HG02970 (cell line): ENCODE data around the gene TEAD1.
A peak's percentile ranks its signal among the peaks of the same experiment; 100 is the strongest.

Experiments used
- ATAC-seq: cut with Tn5 transposase; IDR thresholded peaks from one replicate; pipeline ENCODE4 v1.9.1; 2021; ENCODE audit warnings: mild to moderate bottlenecking, moderate library complexity, moderate number of reproducible peaks; ENCODE audit not compliant: unreplicated experiment, low FRiP score

TEAD1 gene

GRCh38 chr11:12882670-12883069, 208.4 kb downstream of the TEAD1 start:
- ATAC-seq: no peak

DNA sequence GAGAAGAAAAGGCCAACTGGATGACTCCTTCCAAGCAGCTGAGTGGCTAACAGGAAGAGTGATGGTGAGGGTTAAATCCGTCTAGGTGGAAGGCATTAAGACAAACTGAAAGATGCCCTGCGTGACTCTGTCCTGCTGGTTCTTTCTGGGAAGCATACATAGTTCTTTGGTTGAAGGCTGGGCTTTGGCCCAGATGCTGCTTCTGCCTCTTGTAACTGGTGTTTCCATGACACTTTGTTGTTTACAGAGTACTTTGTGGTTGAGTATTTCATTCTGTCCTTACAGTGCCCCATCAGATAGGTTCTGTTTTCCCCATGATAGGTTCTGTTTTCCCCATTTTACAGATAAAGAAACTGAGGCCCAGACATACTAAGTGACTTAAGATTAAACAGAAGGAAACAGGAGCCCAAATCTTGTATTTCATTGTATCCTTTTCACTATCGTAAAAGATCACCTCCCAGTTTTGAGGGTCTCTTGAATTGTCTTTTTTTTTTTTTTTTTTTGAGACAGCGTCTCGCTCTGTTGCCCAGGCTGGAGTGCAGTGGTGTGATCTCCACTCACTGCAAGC, 210.6 kb downstream of the TEAD1 start:
- ATAC-seq: no peak

GRCh38 chr11:12885717-12886239, 211.6 kb downstream of the TEAD1 start:
- no peak for ATAC-seq

DNA sequence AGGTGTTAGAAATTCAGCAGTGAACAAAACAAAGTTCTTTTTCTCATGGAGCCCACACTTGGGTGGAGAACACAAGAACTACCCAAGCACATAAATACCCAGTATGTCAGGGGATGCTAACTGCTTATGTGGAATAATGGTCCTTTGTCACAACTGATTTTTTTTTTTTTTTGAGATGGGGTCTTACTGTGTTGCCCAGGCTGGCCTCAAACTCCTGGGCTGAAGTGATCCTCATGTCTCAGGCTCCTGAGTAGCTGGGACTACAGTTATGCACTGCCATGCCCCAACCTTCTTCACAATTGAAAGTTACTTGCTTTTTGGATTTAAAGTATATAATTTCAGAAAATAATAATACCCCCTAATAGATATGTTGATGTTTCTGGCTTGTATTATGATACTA, 212.3 kb downstream of the TEAD1 start:
- ATAC-seq: no peak

DNA sequence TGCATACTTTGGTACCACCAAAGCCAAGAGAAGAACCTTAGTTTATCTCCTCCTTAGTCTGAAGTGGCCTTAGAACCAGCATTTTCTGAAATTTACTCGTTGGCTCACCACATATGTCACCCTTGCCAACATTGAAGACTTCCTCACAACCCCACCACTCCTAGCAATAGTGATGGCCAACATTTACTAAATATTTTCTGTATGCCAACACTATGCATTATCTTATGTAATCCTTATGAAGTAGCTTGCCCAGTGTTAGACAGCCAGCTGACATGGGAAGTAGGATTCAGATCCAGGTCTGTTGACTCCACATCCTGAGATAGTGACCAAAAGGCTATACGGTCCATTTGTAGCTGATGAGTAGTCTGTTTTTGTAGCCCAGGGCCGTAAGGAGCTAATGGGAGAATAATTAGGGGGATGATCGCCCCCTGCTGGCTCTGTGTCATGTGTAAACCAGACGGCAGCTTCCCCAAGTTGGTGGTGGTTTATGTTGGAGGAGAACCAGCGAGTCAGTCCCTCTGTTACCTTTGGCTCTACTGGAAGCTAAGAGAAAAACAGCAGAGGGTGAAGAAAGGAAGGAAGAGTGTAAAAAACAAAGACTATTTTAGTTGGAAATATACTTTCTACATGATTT, 214.4 kb downstream of the TEAD1 start:
- ATAC-seq: peak; percentile 49

GRCh38 chr11:12889243-12889642, 215.0 kb downstream of the TEAD1 start:
- ATAC-seq: no peak

GRCh38 chr11:12890476-12890875, 216.3 kb downstream of the TEAD1 start:
- no peak for ATAC-seq

DNA sequence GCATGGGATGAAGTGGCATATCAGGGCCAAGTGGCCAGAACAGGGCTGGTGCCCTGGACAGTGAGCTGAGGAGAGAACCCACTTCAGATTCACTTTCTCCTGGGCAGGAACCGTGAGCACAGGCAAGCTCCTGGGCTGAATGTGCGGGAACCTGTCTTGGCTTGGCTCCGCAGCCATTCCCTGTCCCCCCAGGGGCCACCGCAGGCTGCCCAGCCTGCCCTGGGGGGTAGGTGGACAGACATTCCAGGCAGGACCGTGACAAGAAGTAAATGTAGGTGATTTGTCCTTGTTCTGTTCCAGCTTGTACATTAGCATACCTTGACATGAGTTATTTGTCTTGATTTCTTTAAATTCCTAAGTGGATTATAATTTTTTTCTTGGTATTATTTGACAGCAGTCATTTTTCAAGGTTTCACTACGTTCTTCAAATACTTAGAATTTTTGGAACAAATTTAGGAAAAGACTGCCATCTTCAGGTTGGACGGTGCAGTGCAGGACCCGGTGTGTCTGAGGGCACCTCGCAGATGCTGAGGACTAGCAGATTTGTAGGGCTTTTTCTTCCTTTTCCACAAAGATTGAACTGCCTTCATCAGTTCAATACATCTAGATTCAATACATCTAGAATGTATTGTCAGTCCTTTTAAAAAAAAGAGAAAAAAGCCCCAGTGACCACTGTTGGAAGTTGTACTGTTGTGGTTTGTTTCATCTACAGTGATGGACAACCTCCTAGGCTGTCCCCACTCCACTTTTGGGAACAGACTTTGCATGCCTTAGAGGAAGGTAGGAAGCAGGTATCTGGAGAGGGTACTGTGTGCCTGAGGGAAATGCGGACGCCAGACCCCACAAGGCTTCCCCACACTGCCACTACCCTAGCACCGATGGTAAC, 219.8 kb downstream of the TEAD1 start:
- ATAC-seq: no peak

GRCh38 chr11:12897390-12897789, 223.2 kb downstream of the TEAD1 start:
- ATAC-seq: no peak

- ATAC-seq: no peak
Observed at GRCh38 chr11:12897867-12898266, 223.6 kb downstream of the TEAD1 start.

- no peak for ATAC-seq
Observed at GRCh38 chr11:12900496-12900895, 226.3 kb downstream of the TEAD1 start.

- ATAC-seq: no peak
Observed at GRCh38 chr11:12901272-12901671, 227.1 kb downstream of the TEAD1 start.

DNA sequence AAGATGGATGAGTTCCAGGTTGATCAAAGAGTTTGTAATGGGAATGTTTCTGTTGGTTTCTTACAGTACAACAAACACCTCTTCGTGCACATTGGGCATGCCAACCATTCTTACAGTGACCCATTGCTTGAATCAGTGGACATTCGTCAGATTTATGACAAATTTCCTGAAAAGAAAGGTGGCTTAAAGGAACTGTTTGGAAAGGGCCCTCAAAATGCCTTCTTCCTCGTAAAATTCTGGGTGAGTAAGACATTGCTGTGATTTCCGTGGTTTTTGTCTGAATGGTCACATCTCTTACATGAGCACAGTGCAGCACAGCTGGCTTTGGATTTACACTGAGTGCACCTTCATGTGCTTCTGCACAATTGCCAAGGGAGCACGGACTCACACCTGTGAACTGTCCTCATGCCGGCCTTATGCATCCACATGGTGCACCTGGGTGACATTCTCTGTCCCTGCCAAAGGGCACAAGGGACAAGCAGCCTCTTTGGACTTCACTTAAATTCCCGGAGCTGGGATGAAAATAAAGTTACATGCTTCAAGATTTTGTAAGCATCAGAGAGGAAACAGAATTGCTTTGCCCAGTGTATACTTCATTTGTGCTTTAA, 227.8 kb downstream of the TEAD1 start:
- no peak for ATAC-seq

DNA sequence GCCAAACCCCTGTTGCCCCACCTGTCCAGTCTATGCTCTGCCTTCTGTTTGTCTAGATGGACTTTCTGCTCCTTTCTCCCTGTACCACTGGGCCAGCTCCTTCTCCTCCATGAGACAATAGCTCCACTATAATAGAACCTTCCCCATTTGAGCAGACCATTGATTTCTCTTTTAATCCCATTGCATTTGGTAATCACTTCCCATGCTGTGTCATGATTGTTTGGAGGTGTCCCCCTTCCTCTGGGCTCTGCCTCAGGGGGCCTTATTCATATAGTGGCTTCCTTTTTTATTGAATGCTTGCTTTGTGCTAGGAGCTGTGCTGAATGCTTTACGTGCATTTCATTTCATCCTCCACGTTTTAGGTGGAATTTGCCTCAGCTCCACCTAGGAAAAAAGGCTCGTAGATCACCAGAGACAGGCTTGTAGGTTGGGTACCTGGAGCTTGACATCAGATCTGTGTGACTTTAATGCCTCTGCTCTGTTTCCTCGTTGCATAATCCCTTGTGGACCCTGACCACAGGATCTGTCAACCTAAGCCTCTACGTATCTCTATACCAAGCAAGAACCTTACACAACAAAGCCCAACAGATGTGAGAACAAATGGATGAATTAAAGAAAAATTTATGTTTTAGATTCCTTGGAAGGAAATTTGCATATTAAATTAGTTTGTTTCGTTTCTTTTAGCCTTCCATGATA, 228.7 kb downstream of the TEAD1 start:
- ATAC-seq: no peak

DNA sequence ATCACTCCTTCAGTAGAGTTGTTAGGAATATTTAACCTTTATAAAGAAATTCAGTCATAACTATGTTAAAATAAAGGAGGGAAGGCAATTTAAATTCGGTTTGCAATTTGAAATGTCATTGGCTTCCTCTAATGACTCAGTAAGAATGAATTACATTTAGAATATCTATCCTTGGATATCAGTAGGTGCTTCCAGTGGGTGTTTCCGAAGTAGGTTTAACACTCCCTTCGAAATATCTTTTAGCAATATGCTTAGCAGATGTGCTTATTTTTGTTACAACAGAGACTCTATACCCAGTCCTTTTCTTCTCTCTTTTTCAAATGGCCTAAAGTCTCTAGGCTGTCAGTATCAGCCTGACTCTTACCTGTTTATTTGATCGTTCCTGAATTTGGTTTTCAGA, 231.2 kb downstream of the TEAD1 start:
- ATAC-seq: no peak

- no peak for ATAC-seq
Observed at GRCh38 chr11:12906501-12906900, 232.3 kb downstream of the TEAD1 start.

- no peak for ATAC-seq
Observed at GRCh38 chr11:12909879-12910278, 235.7 kb downstream of the TEAD1 start.

DNA sequence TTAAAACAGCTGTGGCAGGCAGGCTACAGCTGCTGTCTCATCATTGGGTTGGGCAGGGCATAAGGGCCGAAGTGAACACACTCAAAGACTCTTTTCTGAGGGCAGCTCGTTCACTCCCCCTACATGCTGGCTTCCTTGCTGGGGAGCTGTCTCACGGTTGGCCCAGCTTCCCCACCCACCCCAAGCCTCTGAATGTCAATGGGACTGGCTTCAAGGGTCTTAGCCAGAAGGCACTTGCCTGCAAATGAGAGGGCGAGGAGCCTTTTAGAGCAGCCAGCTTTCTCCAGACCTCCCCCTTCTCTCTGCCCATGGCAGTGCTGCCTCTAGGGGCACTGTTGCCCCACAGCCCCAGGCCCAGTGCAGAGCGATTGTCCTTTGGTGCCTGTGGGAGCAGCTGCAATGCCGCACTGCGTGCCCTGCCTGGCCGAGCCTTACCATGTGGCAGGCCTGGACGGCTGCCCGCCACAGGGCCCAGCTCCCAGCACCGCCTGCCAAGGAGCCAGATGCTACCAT, 240.2 kb downstream of the TEAD1 start:
- no peak for ATAC-seq

GRCh38 chr11:12915093-12915492, 240.9 kb downstream of the TEAD1 start:
- ATAC-seq: no peak

- ATAC-seq: no peak
Observed at GRCh38 chr11:12917822-12918221, 243.6 kb downstream of the TEAD1 start.
